Stimulated activated naive CD8-positive, alpha-beta T cell treated with anti-CD3 and anti-CD28 coated beads, Interleukin-15, amount 100 ng/mL, for 72 hours (primary cell): Measurements from ENCODE around the gene U2AF2.
A peak's percentile ranks its signal among the peaks of the same experiment; 100 is the strongest.

Source experiments
- ATAC-seq: fragments of 150-1000 bp; cut with Tn5 transposase; 2 replicates; pipeline ENCODE4 v1.10.0; 2021; ENCODE audit warnings: mild to moderate bottlenecking, moderate library complexity
- DNase-seq, 2 donors: peaks; one replicate each; pipeline ENCODE4 v3.0.0; 2021 to 2022
- H3K27ac Mint-ChIP-seq, 2 donors: one replicate each; pipeline ENCODE4 v1.8.0; 2022; ENCODE audit warnings: mild to moderate bottlenecking in 2 of 2, mixed read lengths in 2 of 2, moderate library complexity in 2 of 2
- H3K27me3 Mint-ChIP-seq: one replicate; pipeline ENCODE4 v1.8.0; 2022; ENCODE audit warnings: mixed read lengths
- H3K4me1 Mint-ChIP-seq: one replicate; pipeline ENCODE4 v1.8.0; 2022; ENCODE audit warnings: mild to moderate bottlenecking, mixed read lengths
- H3K4me3 Mint-ChIP-seq, 2 donors: one replicate each; pipeline ENCODE4 v1.8.0; 2022; ENCODE audit warnings: mild to moderate bottlenecking in 2 of 2, mixed read lengths in 2 of 2, moderate library complexity in 1 of 2
- H3K9me3 Mint-ChIP-seq, 2 donors: one replicate each; pipeline ENCODE4 v1.8.0; 2022; ENCODE audit warnings: mixed read lengths in 2 of 2

U2AF2 gene

DNA sequence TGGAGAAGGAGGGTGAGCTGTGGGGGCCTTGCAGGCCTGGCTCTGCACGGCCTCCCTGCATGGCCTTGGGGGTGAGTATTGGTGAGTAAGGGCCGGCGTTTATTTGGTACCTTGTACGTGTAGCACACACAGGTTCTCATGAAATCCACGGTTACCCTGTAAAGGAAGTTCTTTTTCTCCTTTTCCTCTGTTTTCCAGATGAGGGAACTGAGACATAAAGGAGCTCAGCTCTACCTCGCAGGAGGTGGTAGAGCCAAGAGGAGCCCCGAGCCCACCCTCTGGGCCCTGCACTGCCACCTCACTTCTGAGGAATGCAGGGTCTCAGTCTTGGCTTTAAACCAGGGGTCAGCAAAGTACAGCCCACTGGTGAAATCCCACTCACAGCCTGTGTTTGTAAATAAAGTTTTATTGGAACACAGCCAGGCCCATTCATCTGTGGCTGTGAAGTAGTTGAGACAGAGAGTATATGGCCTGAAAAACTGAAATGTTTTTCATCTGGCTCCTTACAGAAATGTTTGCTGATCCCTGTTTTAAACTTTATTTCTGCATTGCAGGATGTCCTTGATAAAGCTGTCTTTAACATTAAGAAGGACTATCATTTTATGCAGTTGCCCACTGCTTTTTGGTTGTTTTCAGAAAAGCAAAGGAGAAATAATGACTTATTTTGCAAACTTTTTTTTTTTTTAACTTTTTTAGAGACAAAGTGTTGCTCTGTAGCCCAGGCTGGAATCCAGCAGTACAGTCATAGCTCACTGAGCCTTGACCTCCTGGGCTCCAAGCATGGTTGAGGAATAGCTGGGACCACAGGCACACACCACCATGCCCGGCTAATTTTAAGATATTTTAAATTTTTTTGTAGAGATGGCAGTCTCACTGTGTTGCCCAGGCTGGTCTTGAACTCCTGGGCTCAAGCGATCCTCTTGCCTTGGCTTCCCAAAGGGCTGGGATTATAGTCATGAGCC is 26.6 kb downstream of the U2AF2 start:
- peak overlapping the region in 1 of 2 donors; percentile 34 for H3K27ac Mint-ChIP-seq
- H3K27me3 Mint-ChIP-seq = no peaks in the 10 kb centered on the region
- ATAC-seq = no peak
- H3K9me3 Mint-ChIP-seq = no peaks in the 10 kb centered on the region
- peaks cover 55% of the 10 kb centered on the region for H3K4me1 Mint-ChIP-seq
- H3K4me3 Mint-ChIP-seq = no peak overlapping the region
- DNase-seq = no peak

- ATAC-seq = no peak
- Mint-ChIP-seq H3K4me3 (no peak overlapping the region), H3K4me1 (peaks cover 35% of the 10 kb centered on the region), H3K27ac (no peak overlapping the region), H3K9me3 (no peaks in the 10 kb centered on the region), H3K27me3 (no peaks in the 10 kb centered on the region)
- DNase-seq = no peak
These were observed 28.8 kb downstream of the U2AF2 start for GRCh38 chr19:55683449-55684261.

DNA sequence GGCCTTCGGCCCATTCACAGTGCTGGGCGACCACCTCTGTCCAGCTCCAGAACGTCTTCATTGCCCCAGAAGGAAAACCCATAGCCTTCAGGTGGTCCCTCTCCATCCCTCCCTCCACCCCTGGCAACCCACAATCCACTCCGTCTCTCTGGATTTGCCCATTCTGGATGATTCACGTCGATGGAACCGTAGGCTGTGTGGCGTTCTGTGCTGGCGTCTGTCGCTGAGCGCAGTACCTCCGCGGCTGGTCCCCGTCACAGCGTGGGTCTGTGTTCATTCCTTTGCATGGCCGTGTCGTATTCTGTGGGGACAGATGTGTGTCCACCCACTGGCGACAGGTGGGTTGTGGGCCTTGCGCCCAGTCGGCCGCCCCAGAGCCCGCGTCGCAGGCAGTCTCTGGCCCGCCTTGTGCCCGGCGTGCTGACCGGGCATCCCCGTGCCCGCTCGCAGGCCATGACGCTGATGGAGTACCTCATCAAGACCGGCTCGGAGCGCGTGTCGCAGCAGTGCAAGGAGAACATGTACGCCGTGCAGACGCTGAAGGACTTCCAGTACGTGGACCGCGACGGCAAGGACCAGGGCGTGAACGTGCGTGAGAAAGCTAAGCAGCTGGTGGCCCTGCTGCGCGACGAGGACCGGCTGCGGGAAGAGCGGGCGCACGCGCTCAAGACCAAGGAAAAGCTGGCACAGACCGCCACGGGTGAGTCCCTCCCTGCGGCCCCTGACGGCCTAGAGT is 30.3 kb downstream of the U2AF2 start:
- Mint-ChIP-seq H3K4me1 (peaks cover 21% of the 10 kb centered on the region), H3K27ac (no peak overlapping the region), H3K9me3 (no peaks in the 10 kb centered on the region), H3K4me3 (no peak overlapping the region), H3K27me3 (no peaks in the 10 kb centered on the region)
- DNase-seq (no peak), ATAC-seq (no peak)

DNA sequence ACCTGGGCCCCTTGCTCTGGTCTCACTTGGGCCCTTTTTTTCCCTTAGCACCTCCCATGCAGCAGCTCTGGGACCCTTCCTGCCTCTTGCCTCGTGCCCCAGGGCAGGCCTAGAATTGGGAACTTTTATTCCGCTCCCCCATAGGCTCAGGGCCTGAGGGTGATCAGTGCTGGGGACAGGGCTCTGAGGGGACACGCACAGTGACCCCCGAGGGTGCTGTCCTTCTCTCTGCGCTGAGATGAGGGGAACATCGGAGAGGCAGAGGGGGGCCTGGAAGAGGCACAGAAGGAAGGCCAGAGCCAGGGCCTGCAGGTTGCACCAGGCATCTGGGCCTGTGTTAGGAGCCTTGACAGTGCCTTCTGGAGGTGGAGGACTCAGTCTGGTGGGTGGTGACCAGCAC is 30.9 kb downstream of the U2AF2 start:
- ATAC-seq (no peak), DNase-seq (no peak)
- Mint-ChIP-seq H3K4me1 (peaks cover 14% of the 10 kb centered on the region), H3K9me3 (no peaks in the 10 kb centered on the region), H3K27ac (peak overlapping the region in 1 of 2 donors; percentile 28), H3K27me3 (no peaks in the 10 kb centered on the region), H3K4me3 (no peak overlapping the region)

GRCh38 chr19:55686311-55687050 is 31.6 kb downstream of the U2AF2 start:
- peaks cover 12% of the 10 kb centered on the region for H3K4me1 Mint-ChIP-seq
- H3K9me3 Mint-ChIP-seq = no peaks in the 10 kb centered on the region
- H3K27ac Mint-ChIP-seq = peak overlapping the region; percentile 76 to 85
- H3K4me3 Mint-ChIP-seq = no peak overlapping the region
- DNase-seq (no peak), ATAC-seq (no peak)
- H3K27me3 Mint-ChIP-seq = no peaks in the 10 kb centered on the region

- ATAC-seq (no peak), DNase-seq (no peak)
- no peaks in the 10 kb centered on the region for H3K27me3 Mint-ChIP-seq
- H3K4me3 Mint-ChIP-seq = no peak overlapping the region
- H3K4me1 Mint-ChIP-seq = peaks cover 12% of the 10 kb centered on the region
- no peaks in the 10 kb centered on the region for H3K9me3 Mint-ChIP-seq
- peak overlapping the region in 1 of 2 donors; percentile 42 for H3K27ac Mint-ChIP-seq
These were observed 32.7 kb downstream of the U2AF2 start for GRCh38 chr19:55687281-55688201.

DNA sequence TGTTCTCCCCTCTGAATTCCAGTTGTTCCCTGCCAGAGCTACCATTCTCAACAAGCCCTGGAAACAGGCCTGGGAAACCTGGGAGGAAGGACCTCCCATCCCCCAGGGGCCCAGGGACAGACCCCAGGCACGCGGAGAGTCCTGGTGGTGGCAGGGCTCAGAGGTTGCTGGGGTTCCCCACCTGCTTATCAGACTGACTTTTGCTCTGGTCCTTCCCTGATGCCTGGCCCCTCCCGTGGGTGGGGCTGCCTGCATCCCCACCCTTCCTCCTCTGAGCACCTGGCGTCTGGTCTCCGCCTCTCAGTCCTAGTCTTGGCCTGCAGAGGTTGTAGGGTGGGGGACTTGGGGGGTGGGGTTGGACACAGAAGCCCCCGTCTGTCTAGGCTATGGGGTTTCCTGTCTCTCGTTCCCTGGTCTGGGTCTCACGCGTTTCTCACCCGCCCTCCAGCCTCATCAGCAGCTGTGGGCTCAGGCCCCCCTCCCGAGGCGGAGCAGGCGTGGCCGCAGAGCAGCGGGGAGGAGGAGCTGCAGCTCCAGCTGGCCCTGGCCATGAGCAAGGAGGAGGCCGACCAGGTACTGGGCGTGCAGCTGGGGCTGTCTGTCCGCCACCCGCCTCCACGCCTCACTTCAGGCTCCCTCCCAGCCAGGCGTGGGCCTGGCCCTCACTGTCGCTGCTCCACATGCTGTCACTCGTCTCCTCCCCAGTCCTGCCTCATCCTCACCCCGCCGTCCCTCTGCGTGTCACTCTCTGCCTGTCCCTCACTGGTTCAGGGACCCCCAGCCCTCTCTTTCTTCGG is 33.8 kb downstream of the U2AF2 start:
- ATAC-seq (no peak), DNase-seq (no peak)
- Mint-ChIP-seq H3K4me1 (peaks cover 12% of the 10 kb centered on the region), H3K4me3 (no peak overlapping the region), H3K27me3 (no peaks in the 10 kb centered on the region), H3K27ac (peak overlapping the region in 1 of 2 donors; percentile 93), H3K9me3 (no peaks in the 10 kb centered on the region)

DNA sequence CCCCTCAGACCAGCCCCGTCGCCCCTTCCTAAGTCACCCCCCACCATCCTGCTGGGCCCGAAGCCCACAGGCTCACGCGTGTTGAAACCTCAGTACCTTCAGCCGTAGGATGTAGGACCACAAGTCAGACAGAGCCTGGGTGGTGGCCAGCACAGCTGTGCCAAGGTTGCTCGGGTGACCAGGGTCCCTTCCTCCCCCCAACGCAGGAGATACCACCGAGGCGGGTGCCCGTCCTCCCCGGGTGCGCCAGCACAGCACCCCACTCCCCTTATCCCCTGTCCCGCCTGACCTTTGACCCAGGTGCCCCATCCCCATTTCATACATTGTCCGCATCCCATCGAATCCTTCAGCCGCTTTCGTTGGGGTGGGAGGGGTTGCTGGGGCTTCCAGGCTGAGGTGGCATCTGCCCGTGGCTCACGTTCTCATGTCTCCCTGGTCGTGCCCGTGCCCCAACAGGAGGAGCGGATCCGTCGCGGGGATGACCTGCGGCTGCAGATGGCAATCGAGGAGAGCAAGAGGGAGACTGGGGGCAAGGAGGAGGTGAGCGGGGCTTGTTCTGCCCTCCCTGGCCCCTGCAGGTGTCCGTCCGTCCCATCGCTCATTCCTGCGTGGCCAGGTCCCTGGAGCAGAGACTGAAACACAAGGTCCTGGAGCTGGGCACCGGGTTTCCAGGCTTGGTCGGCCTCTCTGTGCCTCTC is 34.7 kb downstream of the U2AF2 start:
- Mint-ChIP-seq H3K4me3 (no peak overlapping the region), H3K27ac (peak overlapping the region in 1 of 2 donors; percentile 33), H3K9me3 (no peaks in the 10 kb centered on the region), H3K27me3 (no peaks in the 10 kb centered on the region), H3K4me1 (peaks cover 12% of the 10 kb centered on the region)
- no peak for DNase-seq
- no peak for ATAC-seq

- peaks cover 12% of the 10 kb centered on the region for H3K4me1 Mint-ChIP-seq
- H3K27ac Mint-ChIP-seq = no peak overlapping the region
- H3K9me3 Mint-ChIP-seq = no peaks in the 10 kb centered on the region
- H3K4me3 Mint-ChIP-seq = no peak overlapping the region
- H3K27me3 Mint-ChIP-seq = no peaks in the 10 kb centered on the region
- ATAC-seq (no peak), DNase-seq (no peak)
These were observed 35.4 kb downstream of the U2AF2 start for GRCh38 chr19:55690109-55690768.

DNA sequence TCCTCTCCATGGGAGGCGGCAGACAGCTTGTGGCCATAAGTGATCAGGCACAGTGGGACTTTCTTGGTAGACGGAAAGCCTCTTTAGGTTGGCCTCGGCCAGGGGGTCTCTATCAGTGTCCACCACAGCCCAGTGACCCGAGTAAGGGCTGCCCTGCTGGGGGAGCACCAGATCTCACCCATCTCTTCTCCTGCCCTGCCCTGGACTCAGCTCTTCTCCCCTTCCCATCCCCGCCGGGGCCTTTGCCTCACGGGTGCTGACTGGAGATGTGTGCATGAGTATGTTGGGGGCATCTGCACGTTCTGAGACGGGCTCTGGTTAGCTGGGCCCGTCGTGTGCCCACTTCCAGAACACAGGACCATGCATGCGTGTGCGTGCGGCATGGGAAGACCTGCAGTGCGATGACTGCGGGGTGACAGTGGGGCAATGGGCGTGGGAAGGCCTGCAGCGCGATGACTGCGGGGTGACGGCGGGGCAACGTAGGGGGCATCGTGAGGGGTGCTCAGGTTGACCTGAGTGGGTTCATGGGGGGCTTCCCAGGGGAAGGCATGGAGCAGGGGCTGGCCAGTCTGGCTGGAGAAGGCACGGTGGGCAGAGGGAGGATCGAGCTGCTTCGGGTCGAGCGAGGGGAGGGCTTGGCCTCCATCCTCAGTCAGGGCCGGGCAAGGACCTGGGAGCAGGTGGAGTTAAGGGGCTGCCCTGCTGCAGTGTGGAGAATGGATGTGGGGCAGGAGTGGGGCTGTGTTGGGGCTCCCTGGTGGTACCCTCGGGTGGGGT is 36.1 kb downstream of the U2AF2 start:
- no peak for DNase-seq
- no peak for ATAC-seq
- H3K27me3 Mint-ChIP-seq = no peaks in the 10 kb centered on the region
- H3K9me3 Mint-ChIP-seq = no peaks in the 10 kb centered on the region
- peaks cover 6% of the 10 kb centered on the region for H3K4me1 Mint-ChIP-seq
- peak overlapping the region in 1 of 2 donors; percentile 38 for H3K27ac Mint-ChIP-seq
- no peak overlapping the region for H3K4me3 Mint-ChIP-seq

GRCh38 chr19:55691561-55692481 is 37.0 kb downstream of the U2AF2 start:
- Mint-ChIP-seq H3K4me1 (no peaks in the 10 kb centered on the region), H3K27ac (no peak overlapping the region), H3K4me3 (no peak overlapping the region), H3K9me3 (no peaks in the 10 kb centered on the region), H3K27me3 (no peaks in the 10 kb centered on the region)
- DNase-seq (no peak), ATAC-seq (peak; percentile 30)
